Measurements from ENCODE around the gene PRICKLE4.

Gene PRICKLE4

GRCh38 chr6:41767112-41767833 is 13.3 kb upstream of the PRICKLE4 start (continued):
- no peak for TF ChIP-seq ZNF626 (tag by site-specific recombination; IDR thresholded peaks at IDR 0.05)
- TF ChIP-seq ZNF639 (tag by site-specific recombination; IDR thresholded peaks at IDR 0.05): peak; percentile 94
- TF ChIP-seq ZNF549 (tag by site-specific recombination; IDR thresholded peaks at IDR 0.05): no peak
- peak; percentile 78; the same call in 1 of the 2 replicates for TF ChIP-seq ZNF558 (tag by site-specific recombination; IDR thresholded peaks at IDR 0.05)
- no peak; the same call in 1 of the 2 replicates for TF ChIP-seq GLI2 (tag by site-specific recombination; IDR thresholded peaks at IDR 0.05; ENCODE audit: borderline replicate concordance, low read depth)
- no peak for TF ChIP-seq ZBTB44 (tag by site-specific recombination; IDR thresholded peaks at IDR 0.05)
- TF ChIP-seq ZNF292 (tag by site-specific recombination; IDR thresholded peaks at IDR 0.05; ENCODE audit: borderline replicate concordance, low read depth): no peak
- no peak for TF ChIP-seq ZSCAN18 (tag by site-specific recombination; IDR thresholded peaks at IDR 0.05)
- TF ChIP-seq ZBTB1 (tag by site-specific recombination; IDR thresholded peaks at IDR 0.05): no peak
- peak; percentile 92 for TF ChIP-seq TSHZ1 (tag by site-specific recombination; IDR thresholded peaks at IDR 0.05; ENCODE audit: borderline replicate concordance)
- peak; percentile 74 for TF ChIP-seq KLF10 (tag by site-specific recombination; IDR thresholded peaks at IDR 0.05)
- TF ChIP-seq ZNF157 (tag by site-specific recombination; IDR thresholded peaks at IDR 0.05): no peak
- TF ChIP-seq ZNF513 (tag by site-specific recombination; IDR thresholded peaks at IDR 0.05): peak; percentile 38
- TF ChIP-seq ZNF654 (tag by site-specific recombination; IDR thresholded peaks at IDR 0.05; ENCODE audit: low read depth): no peak
- no peak for TF ChIP-seq ZNF624 (tag by site-specific recombination; IDR thresholded peaks at IDR 0.05)
- peak; percentile 63; the same call in 1 of the 2 replicates for TF ChIP-seq ZFP37 (tag by site-specific recombination; IDR thresholded peaks at IDR 0.05)
- TF ChIP-seq ZNF704 (tag by site-specific recombination; IDR thresholded peaks at IDR 0.05): no peak
- TF ChIP-seq MEIS1 (CRISPR knock-in tag; IDR thresholded peaks at IDR 0.05; ENCODE audit: borderline replicate concordance): no peak
- TF ChIP-seq GLI4 (tag by site-specific recombination; IDR thresholded peaks at IDR 0.05): no peak
- TF ChIP-seq ZSCAN16 (tag by site-specific recombination; IDR thresholded peaks at IDR 0.05): no peak
- TF ChIP-seq KLF16 (tag by site-specific recombination; IDR thresholded peaks at IDR 0.05): peak; percentile 93
- TF ChIP-seq ZNF350 (tag by site-specific recombination; IDR thresholded peaks at IDR 0.05): no peak
- no peak for TF ChIP-seq ZNF132 (tag by site-specific recombination; IDR thresholded peaks at IDR 0.05; ENCODE audit: borderline replicate concordance)
- TF ChIP-seq ZXDB (tag by site-specific recombination; IDR thresholded peaks at IDR 0.05): peak; percentile 93
- TF ChIP-seq SCRT1 (tag by site-specific recombination; IDR thresholded peaks at IDR 0.05; ENCODE audit: borderline replicate concordance): peak; percentile 56; the same call in 1 of the 2 replicates
- TF ChIP-seq ZNF133 (tag by site-specific recombination; IDR thresholded peaks at IDR 0.05): no peak
- no peak for TF ChIP-seq ZNF138 (tag by site-specific recombination; IDR thresholded peaks at IDR 0.05; ENCODE audit: borderline replicate concordance)
- peak; percentile 90 for TF ChIP-seq ZBTB20 (tag by site-specific recombination; IDR thresholded peaks at IDR 0.05)
- TF ChIP-seq ZNF19 (tag by site-specific recombination; IDR thresholded peaks at IDR 0.05; ENCODE audit: low read depth): no peak
- no peak for TF ChIP-seq ZNF214 (tag by site-specific recombination; IDR thresholded peaks at IDR 0.05; ENCODE audit: borderline replicate concordance)
